ENCODE measurements around the gene LYRM1. TPM values are rescaled to one million over a fixed set of nuclear protein-coding genes. Genes with fewer than 3 reads are reported as not detected.
"Not testable (repeated sequence)": the region's sequence is repeated elsewhere in the genome, so short reads cannot be mapped to it uniquely, and the experiment has no call there.

Gene LYRM1
- total and polyA plus RNA-seq, 2 experiments from 2014 or later = 18.7 to 24.8 TPM

GRCh38 chr16:20973201-20973600 lies 72.6 kb downstream of the LYRM1 start:
- not testable (repeated sequence) for H3K27me3 ChIP-seq (ENCODE audit: insufficient read depth); H3K79me2 ChIP-seq (replicated peaks; ENCODE audit: insufficient read depth); H3K4me3 Mint-ChIP-seq; H3K36me3 Mint-ChIP-seq (ENCODE audit: low read depth); H3K4me2 ChIP-seq; ATAC-seq; H3K4me3 ChIP-seq; H2AFZ ChIP-seq; H3F3A ChIP-seq (replicated peaks; ENCODE audit: low read depth); H3K36me3 ChIP-seq (ENCODE audit: insufficient read depth); H4K20me1 ChIP-seq (replicated peaks; ENCODE audit: insufficient read depth); H3K27ac Mint-ChIP-seq; H3K9me3 Mint-ChIP-seq; DNase-seq (ENCODE audit: low spot score); H3K27ac ChIP-seq (ENCODE audit: low read depth); H3K9me2 ChIP-seq (ENCODE audit: insufficient read depth)
- H3K4me1 ChIP-seq (ENCODE audit: insufficient read depth) = peaks cover 26% of the 10 kb centered on the region
- H3K4me1 Mint-ChIP-seq = peaks cover 28% of the 10 kb centered on the region
- H3K27me3 Mint-ChIP-seq (ENCODE audit: insufficient read depth, low read depth, poor library complexity) = peaks cover 13% of the 10 kb centered on the region

Other genes starting within 250 kb of the LYRM1 start
- 0.38 and 1.4 TPM in 2 replicates for gene ACSM1, start 203.1 kb upstream of the LYRM1 start, total RNA-seq (2014; rRNA removed; shearing (Covaris generic))
- 0.26 and 0.34 TPM in 2 replicates for gene ACSM1, start 203.1 kb upstream of the LYRM1 start, polyA plus RNA-seq (2016; fragmentation: Nextera tagmentation; extraction: Ambion mirVana)
- 88.0 and 93.0 TPM in 2 replicates for gene THUMPD1, start 159.0 kb upstream of the LYRM1 start, total RNA-seq (2014; rRNA removed; shearing (Covaris generic))
- 32.9 and 44.6 TPM in 2 replicates for gene THUMPD1, start 159.0 kb upstream of the LYRM1 start, polyA plus RNA-seq (2016; fragmentation: Nextera tagmentation; extraction: Ambion mirVana)
- gene ACSM3, start 136.8 kb upstream of the LYRM1 start, total RNA-seq (2014; rRNA removed; shearing (Covaris generic)) = 8.7 and 13.4 TPM in 2 replicates
- 4.8 and 5.7 TPM in 2 replicates for gene ACSM3, start 136.8 kb upstream of the LYRM1 start, polyA plus RNA-seq (2016; fragmentation: Nextera tagmentation; extraction: Ambion mirVana)
- gene ERI2, start 94.3 kb upstream of the LYRM1 start, total RNA-seq (2014; rRNA removed; shearing (Covaris generic)) = 14.0 and 19.5 TPM in 2 replicates
- 4.2 and 7.2 TPM in 2 replicates for gene ERI2, start 94.3 kb upstream of the LYRM1 start, polyA plus RNA-seq (2016; fragmentation: Nextera tagmentation; extraction: Ambion mirVana)
- gene REXO5, start 94.2 kb upstream of the LYRM1 start, total RNA-seq (2014; rRNA removed; shearing (Covaris generic)) = 5.9 and 6.9 TPM in 2 replicates
- gene REXO5, start 94.2 kb upstream of the LYRM1 start, polyA plus RNA-seq (2016; fragmentation: Nextera tagmentation; extraction: Ambion mirVana) = 5.4 and 6.5 TPM in 2 replicates
- 13.7 and 16.0 TPM in 2 replicates for gene DCUN1D3, start 413 bp upstream of the LYRM1 start, total RNA-seq (2014; rRNA removed; shearing (Covaris generic))
- 8.0 and 8.5 TPM in 2 replicates for gene DCUN1D3, start 413 bp upstream of the LYRM1 start, polyA plus RNA-seq (2016; fragmentation: Nextera tagmentation; extraction: Ambion mirVana)